Frontal cortex (tissue), 1 donor: Measurements from ENCODE around the gene TAC3. TPM values are rescaled to one million over a fixed set of nuclear protein-coding genes. Genes with fewer than 3 reads are reported as not detected.

ENCODE experiments used
- total RNA-seq: library from RNA; depleted of rRNA; stranded (reverse); fragments of >200 nt; gene quantifications from one replicate; pipeline ENCODE4 v1.2.3, GENCODE V29; 2014

Gene TAC3
- total RNA-seq, 1 donor from 2014 or later, result 0.82 TPM

Other genes with a start within 250 kb of the TAC3 start
- 0.41 TPM for gene SDR9C7, start 82.1 kb downstream of the TAC3 start, total RNA-seq
- gene RDH16, start 58.9 kb downstream of the TAC3 start, total RNA-seq, result 0.41 TPM
- 8.2 TPM for gene ZBTB39, start 10.0 kb downstream of the TAC3 start, total RNA-seq
- not detected for gene MYO1A, start 33.6 kb upstream of the TAC3 start, total RNA-seq
- 5.3 TPM for gene NEMP1, start 62.3 kb upstream of the TAC3 start, total RNA-seq
- 30.2 TPM for gene NAB2, start 72.6 kb upstream of the TAC3 start, total RNA-seq
- gene STAT6, start 94.8 kb upstream of the TAC3 start, total RNA-seq, result 2.4 TPM
- 63.2 TPM for gene LRP1, start 112.0 kb upstream of the TAC3 start, total RNA-seq
- gene LRP1-AS, start 131.1 kb upstream of the TAC3 start, total RNA-seq, result not detected
- gene NXPH4, start 200.3 kb upstream of the TAC3 start, total RNA-seq, result 0.82 TPM
- gene SHMT2, start 213.2 kb upstream of the TAC3 start, total RNA-seq, result 28.9 TPM
- gene STAC3, start 234.7 kb upstream of the TAC3 start, total RNA-seq, result 1.6 TPM